IgD-negative memory B cell (primary cell): ENCODE results near the gene ATG4D. TPM values are rescaled to one million over a fixed set of nuclear protein-coding genes. Genes with fewer than 3 reads are reported as not detected.
"Not testable (repeated sequence)": the region's sequence is repeated elsewhere in the genome, so short reads cannot be mapped to it uniquely, and the experiment has no call there.

Source experiments
- H3K27ac Mint-ChIP-seq, 3 donors: one replicate each; pipeline ENCODE4 v1.8.0; 2020 to 2022; ENCODE audit warnings: mild to moderate bottlenecking in 3 of 3, mixed read lengths in 3 of 3, moderate library complexity in 1 of 3
- H3K27me3 Mint-ChIP-seq: one replicate; pipeline ENCODE4 v1.8.0; 2021; ENCODE audit warnings: mixed read lengths
- H3K36me3 Mint-ChIP-seq: one replicate; pipeline ENCODE4 v1.8.0; 2020; ENCODE audit warnings: mild to moderate bottlenecking, mixed read lengths
- H3K4me1 Mint-ChIP-seq, 3 donors: one replicate each; pipeline ENCODE4 v1.8.0; 2020 to 2022; ENCODE audit warnings: mixed read lengths in 3 of 3, mild to moderate bottlenecking in 1 of 3
- H3K4me3 Mint-ChIP-seq, 4 donors: one replicate each; pipeline ENCODE4 v1.8.0; 2020 to 2022; ENCODE audit warnings: mild to moderate bottlenecking in 4 of 4, mixed read lengths in 4 of 4, moderate library complexity in 3 of 4
- H3K9me3 Mint-ChIP-seq, 3 donors: one replicate each; pipeline ENCODE4 v1.8.0; 2020 to 2021; ENCODE audit warnings: mixed read lengths in 3 of 3, mild to moderate bottlenecking in 1 of 3
- polyA plus RNA-seq: library from polyadenylated mRNA; unstranded; fragments of 300-500 nt; fragmentation: Illumina TruSeq; gene quantifications from one replicate; pipeline ENCODE4 v1.2.3, GENCODE V29; 2021

The ATG4D gene
- polyA plus RNA-seq, 1 donor from 2014 or later: 21.0 TPM

GRCh38 chr19:10567656-10568055 is 24.0 kb downstream of the ATG4D start:
- peaks cover 2% of the 10 kb centered on the region for H3K36me3 Mint-ChIP-seq
- no peaks in the 10 kb centered on the region for H3K9me3 Mint-ChIP-seq

GRCh38 chr19:10568062-10568825 is 24.5 kb downstream of the ATG4D start:
- H3K36me3 Mint-ChIP-seq: peaks cover 2% of the 10 kb centered on the region
- H3K4me1 Mint-ChIP-seq: peaks cover 24 to 30% (median 29%) of the 10 kb centered on the region in 3 donors
- H3K4me3 Mint-ChIP-seq: peak overlapping the region; percentile 96 to 100 (median 98)

More at GRCh38 chr19:10567656-10568055, 24.0 kb downstream of the ATG4D start:
- Mint-ChIP-seq H3K4me1 (peaks cover 24 to 30% (median 29%) of the 10 kb centered on the region in 3 donors), H3K4me3 (peak overlapping the region; percentile 96 to 100 (median 98)), H3K27me3 (peaks cover 2% of the 10 kb centered on the region), H3K27ac (peak overlapping the region; percentile 98 to 99 (median 99))

GRCh38 chr19:10568826-10569651 is 25.3 kb downstream of the ATG4D start, which contains the start of gene CDKN2D:
Gene CDKN2D, minus strand, starts transcription at chr19:10568979. Its CDS starts 326 bp downstream, at chr19:10568653.
- Mint-ChIP-seq H3K36me3 (peaks cover 2% of the 10 kb centered on the region), H3K27me3 (peaks cover 2% of the 10 kb centered on the region), H3K9me3 (no peaks in the 10 kb centered on the region), H3K4me3 (peak within 1 kb of the TSS; percentile 96 to 100 (median 98)), H3K27ac (peak within 1 kb of the TSS; percentile 98 to 99 (median 99)), H3K4me1 (peaks cover 24 to 30% (median 29%) of the 10 kb centered on the region in 3 donors)

More at GRCh38 chr19:10568062-10568825, 24.5 kb downstream of the ATG4D start:
- Mint-ChIP-seq H3K27ac (peak overlapping the region; percentile 98 to 99 (median 99)), H3K9me3 (no peaks in the 10 kb centered on the region), H3K27me3 (peaks cover 2% of the 10 kb centered on the region)

GRCh38 chr19:10573793-10574192 is 30.1 kb downstream of the ATG4D start:
- H3K4me1 Mint-ChIP-seq: peaks cover 11 to 13% (median 13%) of the 10 kb centered on the region in 3 donors
- not testable (repeated sequence) for H3K9me3 Mint-ChIP-seq, H3K36me3 Mint-ChIP-seq, H3K4me3 Mint-ChIP-seq, H3K27me3 Mint-ChIP-seq, H3K27ac Mint-ChIP-seq

GRCh38 chr19:10574462-10574861 is 30.8 kb downstream of the ATG4D start:
- Mint-ChIP-seq H3K27ac (peak overlapping the region in 1 of 3 donors; percentile 80), H3K36me3 (no peaks in the 10 kb centered on the region), H3K27me3 (peaks cover 2% of the 10 kb centered on the region), H3K9me3 (no peaks in the 10 kb centered on the region), H3K4me3 (peak overlapping the region in 1 of 4 donors; percentile 43), H3K4me1 (peaks cover 6 to 7% (median 6%) of the 10 kb centered on the region in 3 donors)

- H3K9me3 Mint-ChIP-seq: no peaks in the 10 kb centered on the region
- no peaks in the 10 kb centered on the region for H3K36me3 Mint-ChIP-seq
- no peak overlapping the region for H3K27ac Mint-ChIP-seq
- peaks cover 2% of the 10 kb centered on the region for H3K27me3 Mint-ChIP-seq
- H3K4me3 Mint-ChIP-seq: no peak overlapping the region
- peaks cover 4 to 6% (median 5%) of the 10 kb centered on the region in 3 donors for H3K4me1 Mint-ChIP-seq
These were observed 31.5 kb downstream of the ATG4D start for GRCh38 chr19:10575011-10575716.

- H3K4me1 Mint-ChIP-seq: peaks cover 5 to 6% (median 5%) of the 10 kb centered on the region in 3 donors
- H3K36me3 Mint-ChIP-seq: no peaks in the 10 kb centered on the region
- H3K9me3 Mint-ChIP-seq: no peaks in the 10 kb centered on the region
- H3K27ac Mint-ChIP-seq: no peak overlapping the region
- H3K4me3 Mint-ChIP-seq: no peak overlapping the region
- no peaks in the 10 kb centered on the region for H3K27me3 Mint-ChIP-seq
These were observed 34.2 kb downstream of the ATG4D start for GRCh38 chr19:10577951-10578350.

DNA sequence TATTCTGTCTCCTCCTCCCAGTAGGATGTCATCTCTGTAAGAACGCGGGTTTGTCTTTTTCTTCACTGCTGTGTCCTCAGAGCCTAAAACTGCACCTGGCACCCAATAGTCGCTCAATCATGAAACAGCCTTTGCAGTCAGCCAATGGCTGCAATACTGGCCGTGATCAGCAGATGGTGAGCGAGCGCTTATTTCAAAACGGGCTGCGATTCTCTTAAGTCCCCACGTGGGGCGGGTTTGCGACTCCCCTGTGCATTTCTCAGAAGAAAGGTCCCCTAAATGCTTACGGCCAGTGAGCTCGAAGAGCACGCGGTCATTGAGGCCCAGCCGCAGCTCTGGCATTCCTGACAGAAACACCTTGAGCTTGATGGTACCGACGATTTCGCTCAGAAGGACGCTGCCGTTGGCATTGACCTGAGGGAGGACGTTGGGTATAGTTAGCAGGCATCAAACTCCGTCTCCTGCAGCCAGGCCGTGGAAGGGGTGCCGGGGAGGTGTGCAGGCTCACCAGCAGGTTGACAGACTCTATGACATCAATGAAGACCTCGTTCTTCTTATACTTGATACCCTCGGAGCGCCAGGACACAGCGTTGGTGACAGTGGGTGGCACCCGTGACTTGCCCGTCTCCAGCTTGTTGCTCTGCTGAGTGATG is 37.4 kb downstream of the ATG4D start:
- peak overlapping the region in 3 of 4 donors; percentile 2 to 30 (median 29) for H3K4me3 Mint-ChIP-seq
- H3K27me3 Mint-ChIP-seq: no peaks in the 10 kb centered on the region
- no peaks in the 10 kb centered on the region for H3K9me3 Mint-ChIP-seq
- peak overlapping the region; percentile 19 to 90 (median 28) for H3K27ac Mint-ChIP-seq
- H3K36me3 Mint-ChIP-seq: no peaks in the 10 kb centered on the region
- peaks cover 15 to 16% (median 15%) of the 10 kb centered on the region in 3 donors for H3K4me1 Mint-ChIP-seq

- Mint-ChIP-seq H3K27me3 (no peaks in the 10 kb centered on the region), H3K9me3 (no peaks in the 10 kb centered on the region), H3K4me1 (peaks cover 15 to 16% (median 15%) of the 10 kb centered on the region in 3 donors), H3K4me3 (peak overlapping the region in 1 of 4 donors; percentile 54), H3K27ac (peak overlapping the region in 1 of 3 donors; percentile 39), H3K36me3 (no peaks in the 10 kb centered on the region)
These were observed 38.4 kb downstream of the ATG4D start for GRCh38 chr19:10582091-10582490.

DNA sequence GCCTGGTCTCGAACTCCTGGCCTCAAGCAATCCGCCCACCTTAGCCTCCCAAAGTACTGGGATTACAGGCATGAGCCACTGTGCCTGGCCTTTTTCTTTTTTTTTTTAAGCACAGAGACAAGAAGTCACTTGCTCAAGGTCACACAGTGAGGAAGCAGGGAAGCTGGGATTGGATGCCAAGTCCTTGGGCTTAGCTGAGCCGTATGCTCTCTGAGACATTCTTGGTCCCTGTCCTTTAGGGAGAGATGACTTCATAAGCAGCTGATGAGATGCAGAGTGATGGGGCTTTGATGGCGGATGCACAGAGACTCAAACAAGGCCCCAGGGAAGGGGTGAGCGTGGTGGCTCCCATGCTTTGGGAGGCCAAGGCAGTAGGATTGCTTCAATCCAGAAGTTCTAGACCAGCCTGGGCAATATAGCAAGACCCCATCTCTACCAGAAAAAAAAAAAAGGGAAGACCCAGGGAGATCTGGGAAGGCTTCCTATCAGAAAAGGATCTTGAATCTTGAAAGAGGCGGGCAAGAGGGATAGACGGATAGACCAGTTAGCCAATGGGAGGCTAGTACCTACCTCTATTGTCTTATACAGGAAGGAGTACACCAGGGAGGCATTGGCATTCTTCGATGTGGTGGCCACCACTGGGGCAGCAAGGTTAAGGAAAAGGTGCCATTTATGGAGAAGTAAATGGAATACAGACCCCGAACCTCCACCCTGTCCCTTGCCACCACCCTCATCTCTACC is 39.5 kb downstream of the ATG4D start:
- peaks cover 20 to 22% (median 21%) of the 10 kb centered on the region in 3 donors for H3K4me1 Mint-ChIP-seq
- peak overlapping the region in 2 of 3 donors; percentile 64 to 86 for H3K27ac Mint-ChIP-seq
- H3K36me3 Mint-ChIP-seq: no peaks in the 10 kb centered on the region
- no peaks in the 10 kb centered on the region for H3K9me3 Mint-ChIP-seq
- no peak overlapping the region for H3K4me3 Mint-ChIP-seq
- no peaks in the 10 kb centered on the region for H3K27me3 Mint-ChIP-seq

DNA sequence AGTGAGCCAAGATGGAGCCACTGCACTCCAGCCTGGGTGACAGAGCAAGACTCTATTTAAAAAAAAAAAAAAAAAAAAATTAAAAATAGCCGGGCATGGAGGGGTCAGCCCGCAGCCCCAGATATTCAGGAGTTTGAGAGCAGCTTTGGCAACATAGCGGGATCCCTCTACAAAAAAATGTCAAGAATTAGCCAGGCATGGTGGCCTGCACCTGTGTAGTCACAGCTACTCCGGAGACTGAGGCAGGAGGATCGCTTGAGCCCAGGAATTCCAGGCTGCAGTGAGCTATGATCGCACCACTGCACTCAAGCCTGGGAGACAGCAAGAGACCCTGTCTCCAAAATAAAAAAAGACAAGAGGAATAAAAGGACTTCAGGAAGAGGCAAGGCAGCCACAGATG is 42.7 kb downstream of the ATG4D start:
- Mint-ChIP-seq H3K27ac (no peak overlapping the region), H3K9me3 (no peaks in the 10 kb centered on the region), H3K4me3 (no peak overlapping the region), H3K27me3 (no peaks in the 10 kb centered on the region), H3K4me1 (peaks cover 15 to 16% (median 15%) of the 10 kb centered on the region in 3 donors), H3K36me3 (no peaks in the 10 kb centered on the region)

DNA sequence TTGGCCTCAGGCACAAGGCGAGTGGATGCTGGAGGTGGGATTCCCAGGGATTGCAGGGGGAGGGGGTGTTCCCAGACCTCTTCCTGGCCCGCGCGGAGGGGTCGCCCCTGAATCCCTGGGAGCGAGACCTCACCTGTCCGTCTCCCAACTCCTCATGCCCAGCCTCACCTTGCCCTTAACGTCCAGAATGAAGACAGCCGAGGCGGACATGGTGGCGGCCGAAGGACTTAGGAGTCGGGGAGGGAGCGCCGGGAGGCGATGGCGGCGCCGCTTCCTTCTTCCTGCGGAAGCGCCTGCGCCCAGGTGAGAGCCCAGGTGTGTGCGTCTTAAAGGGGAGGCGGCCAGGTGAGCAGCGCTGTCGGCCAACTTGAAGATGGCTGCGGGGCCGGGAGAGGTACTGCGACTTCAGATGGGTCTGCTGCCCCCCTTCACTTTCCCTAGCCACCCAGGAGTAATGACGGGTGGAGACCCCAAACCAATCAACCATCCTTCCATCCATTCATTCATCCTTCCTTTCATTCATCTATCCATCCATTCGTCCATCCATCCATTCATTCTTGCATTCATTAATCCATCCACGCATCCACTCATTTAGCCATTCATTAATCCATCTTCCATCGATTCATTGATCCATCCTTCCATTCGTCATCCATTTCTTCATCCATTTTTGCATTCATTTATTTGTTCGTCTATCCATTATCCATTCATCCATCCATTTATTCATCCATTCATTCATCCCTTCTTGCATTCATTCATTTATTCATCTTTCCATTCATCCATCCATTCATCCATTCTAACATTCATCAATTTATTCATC is 43.5 kb downstream of the ATG4D start, which contains the start of gene AP1M2:
TSS of gene AP1M2 (minus strand) at position 291 of the 817 bp plus-strand sequence. CDS start at position 210, 81 bp downstream.
- H3K27me3 Mint-ChIP-seq: no peaks in the 10 kb centered on the region
- no peak within 1 kb of the TSS for H3K4me3 Mint-ChIP-seq
- H3K36me3 Mint-ChIP-seq: no peaks in the 10 kb centered on the region
- peaks cover 15 to 16% (median 15%) of the 10 kb centered on the region in 3 donors for H3K4me1 Mint-ChIP-seq
- H3K9me3 Mint-ChIP-seq: no peaks in the 10 kb centered on the region
- H3K27ac Mint-ChIP-seq: peak within 1 kb of the TSS in 1 of 3 donors; percentile 0

- Mint-ChIP-seq H3K36me3 (no peaks in the 10 kb centered on the region), H3K4me1 (peaks cover 15 to 16% (median 15%) of the 10 kb centered on the region in 3 donors), H3K4me3 (no peak overlapping the region), H3K27me3 (no peaks in the 10 kb centered on the region), H3K27ac (no peak overlapping the region), H3K9me3 (no peaks in the 10 kb centered on the region)
These were observed 44.1 kb downstream of the ATG4D start for GRCh38 chr19:10587839-10588150.
